ENCODE results near the gene ST7. TPM values are rescaled to one million over a fixed set of nuclear protein-coding genes. Genes with fewer than 3 reads are reported as not detected.

The ST7 gene
- total and polyA plus RNA-seq, 2 of the 8 experiments (the other 6 are each of a cell fraction or from before 2014, with no cell fraction given) = 16.3 to 18.0 TPM

DNA sequence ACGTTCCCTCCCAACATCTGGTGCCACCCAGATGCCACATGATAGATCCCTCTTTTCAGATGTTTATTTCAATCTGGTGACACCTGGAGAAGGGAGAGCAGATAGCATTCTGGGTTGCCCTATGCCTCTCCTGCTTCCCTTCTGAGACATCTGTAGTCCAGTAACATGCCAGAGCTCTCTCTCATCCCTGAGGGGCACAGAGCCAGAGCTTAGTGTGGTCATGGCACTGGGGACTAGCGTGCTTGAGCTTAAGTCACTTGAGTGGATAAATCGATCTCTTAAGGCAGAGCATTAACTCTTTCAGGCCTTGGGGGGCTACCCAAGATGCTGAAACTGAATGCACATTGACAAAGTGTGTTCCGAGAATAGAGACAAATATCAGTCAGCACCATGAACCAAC, 321.6 kb downstream of the ST7 start (continued):
- no peak for TF ChIP-seq MAFK (IDR thresholded peaks at IDR 0.05; ENCODE audit: low read depth, low read length)
- TF ChIP-seq CBX5 (IDR thresholded peaks at IDR 0.05; ENCODE audit: low read depth, low read length) = no peak
- TF ChIP-seq TAF7 (optimal IDR thresholded peaks at IDR 0.05; ENCODE audit: borderline replicate concordance, low read depth, low read length) = no peak
- TF ChIP-seq SP4 (IDR thresholded peaks at IDR 0.05; ENCODE audit: low read length) = no peak
- no peak for TF ChIP-seq GABPA (IDR thresholded peaks at IDR 0.05; ENCODE audit: borderline replicate concordance, insufficient read depth, low read length)

Data from H1 (cell line).